ENCODE results near the gene MATN4.

MATN4 gene

DNA sequence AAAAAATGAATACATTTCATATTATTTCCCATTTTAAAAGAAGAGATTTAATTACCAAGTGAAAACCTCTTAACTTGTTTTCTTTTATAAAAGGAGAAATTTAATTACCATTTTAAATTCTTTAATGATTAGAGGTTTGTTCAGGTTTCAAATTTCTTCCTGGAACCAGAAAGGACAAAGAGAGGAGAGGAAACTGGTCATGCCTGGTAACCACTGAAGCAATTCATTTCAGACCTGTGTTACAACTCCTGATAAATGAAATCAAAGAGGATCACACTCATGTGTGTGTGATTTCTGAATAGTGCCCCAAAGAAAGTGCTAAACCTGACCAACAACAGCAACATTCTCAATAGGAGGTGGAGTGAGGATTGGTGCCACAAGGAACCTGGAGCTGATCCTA lies 41.1 kb downstream of the MATN4 start:
- in situ Hi-C loops (cut with MboI; ENCODE audit: low sequenced_read_pairs, unreplicated experiment): no loop called here

DNA sequence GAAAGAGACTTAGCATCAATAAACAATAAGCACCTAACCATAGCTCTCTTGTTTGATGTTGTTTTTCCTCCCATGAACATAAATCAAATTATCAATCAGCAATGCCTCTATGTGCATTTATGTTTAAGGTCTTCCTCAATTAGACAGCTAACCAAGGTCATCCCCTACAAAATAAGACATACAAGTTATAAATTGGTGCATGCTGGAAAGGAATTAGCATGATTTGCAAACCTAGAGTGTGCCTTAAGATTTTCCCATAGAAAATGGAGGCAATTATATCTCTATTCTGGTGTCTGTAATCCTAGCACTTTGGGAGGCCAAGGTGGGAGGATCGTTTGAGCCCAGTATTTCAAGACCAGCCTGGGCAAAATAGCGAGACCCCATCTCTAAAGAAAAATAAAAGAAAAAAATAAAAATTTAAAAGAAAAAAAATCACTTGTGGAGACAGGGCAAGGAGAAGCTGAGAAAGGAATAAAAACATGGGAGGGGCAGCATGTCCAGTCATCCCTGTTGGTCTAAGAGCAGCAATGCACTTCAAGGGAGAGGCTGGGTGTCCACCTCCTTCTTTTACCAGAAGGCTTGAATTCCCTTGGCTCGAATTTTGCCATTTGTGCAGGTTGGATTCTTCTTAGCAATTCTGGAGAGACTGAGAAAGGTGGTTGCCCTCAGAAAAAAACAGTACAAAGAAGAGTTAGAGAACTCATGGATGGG lies 44.4 kb downstream of the MATN4 start:
- no peak for DNase-seq (ENCODE audit: low spot score)

More for the DNA sequence above, 41.1 kb downstream of the MATN4 start:
- TF ChIP-seq, protein P1, sequence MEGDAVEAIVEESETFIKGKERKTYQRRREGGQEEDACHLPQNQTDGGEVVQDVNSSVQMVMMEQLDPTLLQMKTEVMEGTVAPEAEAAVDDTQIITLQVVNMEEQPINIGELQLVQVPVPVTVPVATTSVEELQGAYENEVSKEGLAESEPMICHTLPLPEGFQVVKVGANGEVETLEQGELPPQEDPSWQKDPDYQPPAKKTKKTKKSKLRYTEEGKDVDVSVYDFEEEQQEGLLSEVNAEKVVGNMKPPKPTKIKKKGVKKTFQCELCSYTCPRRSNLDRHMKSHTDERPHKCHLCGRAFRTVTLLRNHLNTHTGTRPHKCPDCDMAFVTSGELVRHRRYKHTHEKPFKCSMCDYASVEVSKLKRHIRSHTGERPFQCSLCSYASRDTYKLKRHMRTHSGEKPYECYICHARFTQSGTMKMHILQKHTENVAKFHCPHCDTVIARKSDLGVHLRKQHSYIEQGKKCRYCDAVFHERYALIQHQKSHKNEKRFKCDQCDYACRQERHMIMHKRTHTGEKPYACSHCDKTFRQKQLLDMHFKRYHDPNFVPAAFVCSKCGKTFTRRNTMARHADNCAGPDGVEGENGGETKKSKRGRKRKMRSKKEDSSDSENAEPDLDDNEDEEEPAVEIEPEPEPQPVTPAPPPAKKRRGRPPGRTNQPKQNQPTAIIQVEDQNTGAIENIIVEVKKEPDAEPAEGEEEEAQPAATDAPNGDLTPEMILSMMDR (IDR thresholded peaks at IDR 0.05; ENCODE audit: borderline replicate concordance, control extremely low read depth, extremely low read depth, insufficient read depth, missing control alignments): no peak
- no peak for DNase-seq (ENCODE audit: low spot score)

DNA sequence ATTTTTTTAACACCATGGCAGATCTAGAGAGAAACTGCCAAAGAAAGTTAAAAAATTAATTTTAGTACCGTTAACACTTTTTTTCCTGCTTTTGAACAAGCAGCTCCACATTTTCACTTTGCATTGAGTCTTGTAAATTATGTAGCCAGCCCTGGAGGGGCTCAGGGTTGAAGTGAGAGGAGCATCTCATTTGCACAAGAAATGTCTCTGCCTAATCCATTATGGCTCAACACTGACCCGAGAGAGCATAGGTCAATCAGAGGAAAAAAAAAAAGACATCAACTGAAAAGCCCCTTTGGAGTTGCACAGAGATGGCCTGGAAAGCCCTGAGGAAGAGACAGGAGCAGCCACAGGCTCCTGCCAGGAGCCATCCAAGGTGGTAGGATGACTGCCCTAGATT lies 49.4 kb downstream of the MATN4 start:
- no peak for DNase-seq (ENCODE audit: low spot score)
- TF ChIP-seq, protein P1 (IDR thresholded peaks at IDR 0.05; ENCODE audit: borderline replicate concordance, control extremely low read depth, extremely low read depth, insufficient read depth, missing control alignments): no peak
- in situ Hi-C loops (cut with MboI; ENCODE audit: low sequenced_read_pairs, unreplicated experiment): no loop called here

More for the DNA sequence above, 44.4 kb downstream of the MATN4 start:
- TF ChIP-seq, protein P1 (IDR thresholded peaks at IDR 0.05; ENCODE audit: borderline replicate concordance, control extremely low read depth, extremely low read depth, insufficient read depth, missing control alignments): no peak
- in situ Hi-C loops (cut with MboI; ENCODE audit: low sequenced_read_pairs, unreplicated experiment): no loop called here

DNA sequence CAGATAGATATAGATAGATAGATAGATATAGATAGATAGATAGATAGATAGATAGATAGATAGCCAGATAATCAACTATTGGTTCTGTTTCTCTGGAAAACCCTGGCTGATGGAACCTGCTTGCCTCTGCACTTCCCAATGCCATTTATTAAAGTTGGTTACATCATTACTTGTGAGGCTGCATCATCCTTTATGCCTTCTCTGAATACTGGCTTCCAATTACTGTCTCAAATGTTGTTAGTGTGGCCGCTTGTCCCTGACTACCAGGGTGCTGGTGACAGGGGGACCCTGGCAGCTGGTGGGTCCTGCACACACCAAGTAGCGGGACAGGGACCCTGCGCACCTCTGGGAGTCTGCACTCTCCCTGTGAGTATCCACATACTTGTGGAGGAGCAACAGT lies 49.8 kb downstream of the MATN4 start:
- TF ChIP-seq, protein P1 (IDR thresholded peaks at IDR 0.05; ENCODE audit: borderline replicate concordance, control extremely low read depth, extremely low read depth, insufficient read depth, missing control alignments): no peak
- in situ Hi-C loops (cut with MboI; ENCODE audit: low sequenced_read_pairs, unreplicated experiment): no loop called here
- DNase-seq (ENCODE audit: low spot score): no peak

DNA sequence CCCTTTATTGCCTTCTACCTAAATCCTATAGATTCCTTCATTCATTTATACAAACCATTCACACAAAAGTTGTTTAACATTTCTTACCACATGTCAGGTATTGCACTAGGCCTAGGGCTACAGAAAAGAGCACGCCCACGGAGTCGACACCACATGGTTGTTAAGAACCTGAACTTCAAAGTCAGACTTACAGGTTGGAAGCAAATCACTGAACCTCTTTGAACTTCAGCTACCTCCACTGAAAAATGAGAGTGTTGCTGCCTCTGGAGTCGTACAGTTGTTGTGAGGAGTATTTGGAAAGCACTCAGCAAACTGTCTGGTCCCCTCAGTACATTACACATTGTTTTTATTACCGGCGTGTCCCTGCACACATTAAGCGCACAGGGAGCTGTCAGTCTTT lies 50.4 kb downstream of the MATN4 start:
- in situ Hi-C loops (cut with MboI; ENCODE audit: low sequenced_read_pairs, unreplicated experiment): no loop called here
- no peak for DNase-seq (ENCODE audit: low spot score)
- TF ChIP-seq, protein P1 (IDR thresholded peaks at IDR 0.05; ENCODE audit: borderline replicate concordance, control extremely low read depth, extremely low read depth, insufficient read depth, missing control alignments): no peak

DNA sequence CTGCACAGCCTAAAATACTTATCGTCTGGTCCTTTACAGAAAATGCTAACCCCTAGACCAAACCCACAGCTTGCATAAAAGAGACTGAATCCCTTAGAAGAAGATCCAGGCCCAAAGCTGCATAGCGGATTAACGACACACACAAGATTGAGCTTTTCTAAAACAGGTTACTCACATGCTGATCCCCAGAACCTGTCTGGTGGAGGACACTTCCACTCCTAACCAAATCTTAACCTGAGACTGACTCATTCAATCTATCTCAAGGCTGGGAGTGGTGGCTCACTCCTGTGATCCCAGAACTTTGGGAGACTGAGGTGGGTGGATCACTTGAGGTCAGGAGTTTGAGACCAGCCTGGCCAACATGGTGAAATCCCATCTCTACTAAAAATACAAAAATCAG lies 50.9 kb downstream of the MATN4 start:
- in situ Hi-C loops (cut with MboI; ENCODE audit: low sequenced_read_pairs, unreplicated experiment): no loop called here
- TF ChIP-seq, protein P1 (IDR thresholded peaks at IDR 0.05; ENCODE audit: borderline replicate concordance, control extremely low read depth, extremely low read depth, insufficient read depth, missing control alignments): no peak
- DNase-seq (ENCODE audit: low spot score): no peak

All from GM13976 (cell line).